ENCODE data around the gene C1orf74.
A peak's percentile ranks its signal among the peaks of the same experiment; 100 is the strongest.

Gene C1orf74

GRCh38 chr1:209741193-209741592 is 43.2 kb downstream of the C1orf74 start:
- H3K4me3 ChIP-seq (ENCODE audit: control insufficient read depth, low read depth, low read length) = no peak overlapping the region
- no peak for TF ChIP-seq CTCF (conservative IDR thresholded peaks at IDR 0.05; ENCODE audit: control insufficient read depth, insufficient read depth, low read depth, low read length)
- DNase-seq (ENCODE audit: low read depth) = no peak

DNA sequence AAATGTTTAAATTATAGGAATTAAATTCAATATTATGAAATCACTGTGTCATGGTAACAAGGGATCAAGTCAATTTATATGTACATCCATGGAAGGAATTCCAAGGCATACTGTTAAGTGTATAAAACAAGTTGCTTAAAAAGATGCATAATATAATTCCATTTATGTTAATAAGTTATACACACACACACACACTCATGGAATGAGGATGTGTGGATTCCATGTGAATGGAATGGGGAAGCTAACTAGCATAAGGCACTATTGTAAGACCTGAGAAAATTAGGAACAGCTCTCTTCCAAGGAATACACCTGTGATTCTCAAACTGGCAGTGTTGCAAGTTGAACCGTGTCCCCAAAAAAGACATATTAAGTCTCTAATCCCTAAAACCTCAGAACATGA is 46.1 kb downstream of the C1orf74 start:
- no peak for DNase-seq (ENCODE audit: low read depth)
- no peak overlapping the region for H3K4me3 ChIP-seq (ENCODE audit: control insufficient read depth, low read depth, low read length)
- no peak for TF ChIP-seq CTCF (conservative IDR thresholded peaks at IDR 0.05; ENCODE audit: control insufficient read depth, insufficient read depth, low read depth, low read length)

GRCh38 chr1:209737118-209737505 is 47.2 kb downstream of the C1orf74 start:
- TF ChIP-seq CTCF (conservative IDR thresholded peaks at IDR 0.05; ENCODE audit: control insufficient read depth, insufficient read depth, low read depth, low read length) = no peak
- no peak overlapping the region for H3K4me3 ChIP-seq (ENCODE audit: control insufficient read depth, low read depth, low read length)

GRCh38 chr1:209736490-209737117 is 47.8 kb downstream of the C1orf74 start:
- no peak for DNase-seq (ENCODE audit: low read depth)
- no peak for TF ChIP-seq CTCF (conservative IDR thresholded peaks at IDR 0.05; ENCODE audit: control insufficient read depth, insufficient read depth, low read depth, low read length)
- H3K4me3 ChIP-seq (ENCODE audit: control insufficient read depth, low read depth, low read length) = no peak overlapping the region

More at GRCh38 chr1:209737118-209737505, 47.2 kb downstream of the C1orf74 start:
- no peak for DNase-seq (ENCODE audit: low read depth)

DNA sequence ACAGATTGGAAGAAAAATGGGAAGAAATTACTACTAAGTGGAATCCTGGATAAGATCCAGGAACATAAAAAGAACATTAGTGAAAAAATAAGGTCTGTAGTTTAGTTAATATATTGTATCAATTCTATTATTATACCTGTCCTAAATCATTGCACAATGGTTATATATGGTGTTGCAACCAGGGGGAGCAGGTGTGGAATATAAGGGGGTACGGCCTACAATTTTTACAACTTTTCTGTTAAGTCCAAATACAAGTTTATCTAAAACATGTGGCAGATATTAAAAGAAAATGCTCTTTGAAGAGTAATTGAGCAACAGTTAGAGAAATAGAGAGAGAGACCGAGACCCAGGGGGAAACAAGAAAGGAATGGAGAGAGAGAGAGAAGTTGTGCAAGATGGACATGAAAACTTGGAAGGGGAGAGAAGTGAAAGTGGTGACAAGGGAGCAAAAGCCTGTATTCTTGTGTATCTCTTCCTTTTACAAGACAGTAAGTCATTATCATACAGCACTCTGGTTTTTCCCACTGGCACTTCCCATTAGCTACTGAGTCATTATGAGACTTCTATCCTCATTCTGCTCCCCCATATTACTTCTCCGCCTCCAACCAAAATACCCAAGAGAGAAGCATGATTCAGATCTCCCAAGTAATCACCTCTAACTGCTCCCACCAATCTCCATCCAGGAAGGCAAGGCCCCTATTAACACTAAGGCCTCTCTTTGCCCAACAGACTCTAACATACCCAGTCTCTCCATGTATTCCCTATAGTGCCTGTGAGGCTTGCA is 50.8 kb downstream of the C1orf74 start:
- DNase-seq (ENCODE audit: low read depth) = peak; percentile 93
- TF ChIP-seq CTCF (conservative IDR thresholded peaks at IDR 0.05; ENCODE audit: control insufficient read depth, insufficient read depth, low read depth, low read length) = no peak
- no peak overlapping the region for H3K4me3 ChIP-seq (ENCODE audit: control insufficient read depth, low read depth, low read length)

GRCh38 chr1:209732725-209733124 is 51.6 kb downstream of the C1orf74 start:
- TF ChIP-seq CTCF (conservative IDR thresholded peaks at IDR 0.05; ENCODE audit: control insufficient read depth, insufficient read depth, low read depth, low read length) = no peak
- peak; percentile 27 for DNase-seq (ENCODE audit: low read depth)
- H3K4me3 ChIP-seq (ENCODE audit: control insufficient read depth, low read depth, low read length) = no peak overlapping the region

Measured in fibroblast of mammary gland (primary cell).